ENCODE data around the gene TOB1.
"Not testable (repeated sequence)": the region's sequence is repeated elsewhere in the genome, so short reads cannot be mapped to it uniquely, and the experiment has no call there.

TOB1 gene

DNA sequence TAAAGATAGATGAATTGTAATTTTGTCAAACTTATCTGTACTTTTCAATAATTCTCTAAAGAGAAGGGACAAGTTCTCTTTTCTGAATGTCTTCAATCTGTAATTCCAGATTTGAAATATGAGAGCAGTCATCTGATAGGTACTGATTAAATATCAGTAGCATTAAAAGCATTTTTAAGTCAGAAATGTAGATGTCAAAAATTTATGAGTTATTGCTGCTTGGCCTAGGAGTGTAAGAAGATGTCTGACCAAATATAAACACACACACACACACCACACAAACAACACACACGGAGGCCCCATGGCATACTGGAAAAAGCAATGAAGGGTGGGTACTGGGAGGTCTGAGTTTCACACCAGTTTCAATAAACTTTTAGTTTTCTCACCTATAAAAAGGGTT is 2.4 kb upstream of the TOB1 start:
- no peak for DNase-seq (ENCODE audit: low spot score)

DNA sequence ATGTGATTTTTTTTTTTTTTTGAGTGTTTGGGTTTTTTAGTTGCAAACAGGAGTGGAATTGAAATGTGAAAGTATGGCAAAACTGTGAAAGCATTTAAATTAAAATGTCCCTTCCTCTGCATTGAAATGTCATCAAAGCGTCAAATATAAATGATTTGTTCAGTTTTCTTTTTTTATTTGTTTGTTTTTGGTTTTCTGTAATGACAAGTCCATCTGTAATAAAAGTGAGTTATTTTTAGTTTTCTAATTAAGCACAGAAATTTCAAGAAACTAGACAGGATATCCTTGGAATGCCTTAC is 1.9 kb upstream of the TOB1 start:
- DNase-seq (ENCODE audit: low spot score), result no peak

DNA sequence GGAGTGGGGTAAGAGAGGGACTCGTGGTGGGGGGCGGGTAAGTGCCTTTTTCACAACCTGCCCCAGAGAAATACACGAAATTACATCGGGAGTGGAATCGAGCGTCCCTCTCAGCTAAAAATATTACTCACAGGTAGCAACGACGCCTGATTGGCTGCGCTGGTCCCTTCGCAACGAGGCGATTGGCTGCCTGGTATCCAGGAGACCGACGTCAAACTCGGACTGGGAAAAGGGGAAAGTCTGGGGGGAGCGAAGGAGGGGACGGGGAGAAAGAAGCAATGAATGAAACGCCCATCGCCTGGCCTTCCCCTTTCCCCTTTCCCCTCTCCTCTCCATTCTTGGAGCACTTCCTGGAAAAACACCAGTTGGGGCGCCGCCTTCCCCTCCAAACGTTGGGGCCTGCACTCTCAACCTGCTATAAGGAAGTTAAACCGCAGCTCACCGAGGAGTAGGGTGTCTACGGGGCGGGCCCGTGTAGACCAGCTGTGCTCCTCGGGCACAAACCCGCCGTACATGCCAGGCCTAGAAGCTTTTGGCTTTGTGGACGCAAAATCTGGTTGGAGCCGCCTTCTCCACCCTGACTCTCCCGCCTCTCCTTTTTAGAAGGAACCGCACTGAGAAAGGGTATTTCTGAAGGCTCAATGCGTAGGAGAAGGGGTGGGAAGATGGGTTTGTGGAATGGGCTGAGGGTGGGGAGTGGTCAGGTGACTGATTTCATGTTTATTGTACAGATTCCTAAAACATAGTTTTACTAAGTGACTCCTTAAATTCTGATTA is 1.4 kb upstream of the TOB1 start:
- peak; percentile 98 for DNase-seq (ENCODE audit: low spot score)

DNA sequence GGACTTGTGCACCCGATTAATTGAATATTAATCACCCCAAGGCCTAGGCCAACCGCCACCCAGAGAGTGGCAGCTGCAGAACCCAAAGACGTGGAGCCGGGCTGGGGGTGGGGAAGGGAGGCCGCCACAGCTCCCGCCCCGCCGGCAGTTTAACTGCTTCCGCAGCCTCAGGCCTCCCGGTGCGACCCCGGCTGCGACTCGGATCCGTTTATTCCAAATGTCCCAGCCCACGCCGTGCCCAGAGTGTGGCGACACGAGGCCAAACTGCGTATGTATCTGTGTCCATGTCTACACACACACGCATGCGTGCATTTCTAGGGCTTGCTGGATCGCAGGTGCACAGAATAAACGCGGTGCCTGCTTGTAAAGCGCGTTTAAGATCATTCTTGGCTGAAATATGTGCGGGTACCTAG is 802 bp upstream of the TOB1 start:
- no peak for DNase-seq (ENCODE audit: low spot score)

DNA sequence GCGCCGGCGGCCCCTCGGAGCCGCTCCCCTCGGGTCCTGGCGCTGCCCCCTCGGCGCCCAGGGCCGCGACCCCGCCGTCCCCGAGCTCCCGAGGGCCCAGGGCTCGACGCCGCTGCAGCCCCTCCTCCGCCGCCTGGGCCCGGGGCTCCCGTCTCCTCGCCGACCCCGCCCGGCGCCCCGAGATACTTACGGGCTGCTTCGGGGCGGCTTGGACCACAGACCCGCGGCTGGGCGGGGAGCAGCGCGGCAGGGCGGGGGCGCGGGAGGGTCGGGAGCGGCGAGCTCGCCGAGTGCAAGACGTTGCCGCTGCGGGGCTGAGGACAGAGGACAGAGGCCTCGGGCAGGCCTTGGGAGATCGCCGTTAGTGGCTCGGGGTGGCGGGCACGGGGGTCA is 290 bp downstream of the TOB1 start:
- no peak for DNase-seq (ENCODE audit: low spot score)

DNA sequence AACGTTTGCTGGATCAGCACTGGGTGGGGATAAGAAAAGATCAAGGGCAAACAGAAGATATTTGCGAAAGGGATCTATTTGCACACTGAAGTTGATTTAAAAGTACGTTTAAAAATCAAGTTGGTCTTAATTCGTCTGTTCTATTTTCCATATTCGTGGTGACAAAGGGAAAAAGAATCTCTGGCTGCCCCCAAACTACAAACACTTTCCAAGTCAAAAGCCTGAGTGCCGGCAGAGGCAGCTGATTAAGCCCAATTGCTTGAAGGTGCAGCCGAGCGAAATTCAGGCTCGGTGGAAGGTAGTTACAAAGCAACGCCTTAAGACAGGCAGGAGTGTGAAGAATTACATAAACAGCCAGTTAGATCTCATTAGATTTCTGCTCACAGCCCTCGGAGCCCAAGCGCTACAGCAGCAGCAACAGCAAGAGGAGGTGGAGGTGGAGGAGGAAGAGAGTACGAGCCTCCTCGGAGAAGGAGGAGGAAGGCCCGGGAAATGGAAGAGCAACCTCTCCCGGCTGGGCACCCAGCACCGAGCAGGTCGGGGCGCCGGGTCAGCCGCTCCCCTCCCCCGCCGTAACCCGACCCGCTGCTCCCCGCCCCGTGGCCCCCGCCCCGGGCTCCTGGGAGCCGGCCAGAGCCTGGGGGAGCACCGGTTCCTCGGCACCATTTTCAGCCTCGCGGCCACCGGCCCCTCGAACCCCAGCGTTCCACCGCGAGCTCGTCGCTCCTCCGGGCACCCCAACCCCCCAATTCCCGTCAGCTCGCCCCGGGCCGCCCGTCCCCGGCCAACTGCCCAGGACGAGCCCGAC is 890 bp downstream of the TOB1 start:
- peak; percentile 68 for DNase-seq (ENCODE audit: low spot score)

DNA sequence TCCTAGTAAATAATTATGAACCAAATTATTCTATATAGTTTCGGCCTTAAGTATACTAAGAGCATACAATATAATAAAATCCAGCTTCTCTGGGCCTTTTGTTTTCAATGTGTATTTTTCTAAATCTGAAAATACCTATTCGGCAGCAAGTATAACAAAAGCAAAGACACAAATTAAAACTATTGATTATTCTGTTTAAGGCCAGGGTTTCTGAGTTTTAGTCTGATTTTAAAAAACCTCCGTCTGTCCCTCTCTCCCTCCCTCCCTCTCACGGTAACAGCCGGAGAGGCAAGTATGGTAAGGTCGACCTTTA is 1.5 kb downstream of the TOB1 start:
- no peak for DNase-seq (ENCODE audit: low spot score)

DNA sequence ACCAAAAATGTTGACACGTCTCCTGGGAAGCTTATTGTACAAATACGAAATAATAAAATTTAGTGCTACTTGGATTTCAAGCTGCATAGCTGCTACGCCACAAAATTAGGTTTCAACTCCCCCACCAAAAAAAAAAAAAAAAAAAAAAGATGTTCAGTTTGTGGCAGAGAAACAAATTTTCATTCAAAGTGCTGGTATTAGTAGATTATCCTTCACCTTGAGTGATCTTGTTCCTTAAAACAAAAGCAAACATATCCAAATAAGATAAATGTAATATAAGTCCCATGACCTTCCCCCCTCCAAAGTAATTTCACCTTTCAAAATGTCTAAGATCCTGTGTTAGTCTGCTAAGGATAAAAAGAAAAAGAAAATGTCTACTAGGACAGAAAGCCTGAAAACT is 2.2 kb downstream of the TOB1 start:
- no peak for DNase-seq (ENCODE audit: low spot score)

DNA sequence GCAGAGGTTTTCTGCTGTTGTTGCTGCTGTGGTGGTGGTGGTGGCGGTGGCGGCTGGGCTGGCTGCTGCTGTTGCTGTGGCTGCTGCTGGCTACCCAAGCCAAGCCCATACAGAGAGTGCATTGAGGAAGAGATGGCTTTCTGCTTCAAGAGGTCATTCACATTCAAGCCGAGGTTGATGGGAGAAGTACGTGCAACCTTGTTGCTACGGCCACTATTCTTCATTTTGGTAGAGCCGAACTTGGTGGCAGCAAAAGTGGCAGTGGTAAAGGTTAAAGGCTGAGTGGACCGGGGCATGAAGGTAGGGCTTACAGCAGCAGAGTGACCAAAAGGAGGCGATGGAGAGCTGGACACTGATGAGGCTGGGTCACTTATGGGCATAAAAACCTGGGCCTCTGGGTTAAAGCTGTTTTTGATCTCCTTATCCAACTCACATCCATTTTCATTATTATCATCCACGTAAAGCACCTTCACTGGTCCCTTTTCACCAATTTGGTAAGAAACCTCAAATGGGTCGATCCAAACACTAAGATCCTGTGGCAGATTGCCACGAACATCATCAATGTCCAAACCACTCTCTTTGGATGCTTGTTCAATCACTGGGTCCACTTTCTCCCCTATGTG is 2.8 kb downstream of the TOB1 start:
- DNase-seq (ENCODE audit: low spot score), result peak; percentile 88

DNA sequence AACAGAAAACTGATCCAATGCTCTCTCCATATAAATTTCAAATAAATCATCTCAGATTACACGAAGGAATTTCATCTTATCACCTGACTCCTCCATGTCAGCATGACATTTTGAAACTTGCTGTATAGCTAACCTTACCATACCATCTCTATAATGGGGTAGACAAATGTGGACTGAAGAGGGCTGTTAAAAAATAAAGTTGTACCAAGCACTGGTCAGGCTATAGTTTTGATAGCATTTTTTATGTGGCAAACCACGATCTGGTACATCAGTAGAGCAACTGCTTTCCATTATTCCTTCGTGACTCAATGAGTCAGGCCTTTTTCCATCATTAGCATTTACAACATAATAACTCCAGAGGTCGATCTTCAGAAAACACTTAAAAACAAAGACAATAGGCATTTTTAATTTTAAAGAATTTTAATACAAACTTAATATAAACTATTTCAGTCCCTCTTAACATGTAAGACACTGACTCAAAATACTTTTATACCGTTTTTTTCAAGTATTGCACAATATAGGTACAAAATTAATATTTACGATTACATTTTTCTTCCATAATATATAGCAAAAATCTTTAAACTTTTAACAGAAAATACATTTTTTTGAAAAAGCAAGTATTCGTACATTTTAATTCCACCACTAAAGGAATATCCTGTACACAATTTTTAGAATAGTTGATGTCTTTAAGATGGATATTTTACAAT is 4.2 kb downstream of the TOB1 start:
- DNase-seq (ENCODE audit: low spot score), result no peak

DNA sequence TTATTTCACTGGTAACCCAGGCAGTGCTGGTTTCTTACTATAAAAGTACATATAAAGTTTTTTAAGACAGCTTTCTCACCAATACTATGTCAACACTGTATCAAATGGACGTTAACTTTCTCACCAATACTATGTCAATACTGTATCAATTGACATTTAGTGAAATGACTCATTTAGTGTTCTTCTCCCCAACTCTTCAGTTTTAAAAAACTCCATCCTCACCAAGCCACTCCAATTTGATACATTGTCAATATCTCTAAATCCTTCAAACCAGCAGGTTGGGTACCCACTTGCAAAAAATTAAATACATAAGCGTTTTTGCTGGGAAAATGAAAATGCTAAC is 4.8 kb downstream of the TOB1 start:
- DNase-seq (ENCODE audit: low spot score), result no peak

DNA sequence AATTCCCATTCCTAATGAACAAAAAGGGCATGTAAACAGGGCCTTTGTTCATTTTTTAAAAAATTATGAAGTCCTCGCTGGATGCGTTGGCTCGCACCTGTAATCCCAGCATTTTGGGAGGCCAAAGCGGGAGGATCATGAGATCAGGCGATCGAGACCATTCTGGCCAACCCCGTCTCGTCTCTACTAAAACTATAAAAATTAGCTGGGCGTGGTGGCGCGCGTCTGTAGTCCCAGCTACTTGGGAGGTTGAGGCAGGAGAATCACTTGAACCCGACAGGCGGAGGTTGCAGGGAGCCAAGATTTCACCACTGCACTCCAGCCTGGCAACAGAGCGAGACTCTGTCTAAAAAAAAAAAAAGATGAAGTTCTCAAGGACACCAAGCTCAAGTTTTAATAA is 6.4 kb downstream of the TOB1 start:
- DNase-seq (ENCODE audit: low spot score), result not testable (repeated sequence)

DNA sequence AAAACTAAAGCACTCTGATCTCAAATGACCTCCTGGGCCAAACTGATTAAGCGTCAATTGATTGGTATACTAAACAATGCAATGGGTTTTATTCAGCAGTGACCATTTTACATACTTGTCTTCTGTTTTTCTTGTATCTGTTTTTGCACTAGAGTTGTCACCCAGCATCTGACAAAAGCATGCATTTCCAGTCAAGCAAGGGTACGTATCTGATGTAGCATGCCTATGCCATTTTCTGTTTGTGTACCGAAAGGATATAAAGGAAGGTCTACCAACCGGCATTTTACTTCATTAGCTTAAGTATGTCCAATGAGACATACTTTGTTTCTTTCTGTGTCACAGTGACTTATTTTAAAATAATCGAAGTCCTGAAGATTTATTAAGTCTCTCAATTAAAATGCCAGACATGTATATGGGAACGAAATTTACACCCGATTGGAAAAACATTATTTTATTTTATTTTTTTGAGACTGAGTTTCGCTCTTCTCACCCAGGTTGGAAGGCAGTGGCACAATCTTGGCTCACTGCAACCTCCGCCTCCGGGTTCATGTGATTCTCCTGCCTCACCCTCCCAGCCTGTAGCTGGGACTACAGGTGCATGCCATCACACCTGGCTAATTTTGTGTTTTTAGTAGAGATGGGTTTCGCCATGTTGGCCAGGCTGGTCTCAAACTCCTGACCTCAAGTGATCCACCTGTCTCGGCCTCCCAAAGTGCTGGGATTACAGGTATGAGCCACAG is 7.5 kb downstream of the TOB1 start:
- DNase-seq (ENCODE audit: low spot score), result no peak

DNA sequence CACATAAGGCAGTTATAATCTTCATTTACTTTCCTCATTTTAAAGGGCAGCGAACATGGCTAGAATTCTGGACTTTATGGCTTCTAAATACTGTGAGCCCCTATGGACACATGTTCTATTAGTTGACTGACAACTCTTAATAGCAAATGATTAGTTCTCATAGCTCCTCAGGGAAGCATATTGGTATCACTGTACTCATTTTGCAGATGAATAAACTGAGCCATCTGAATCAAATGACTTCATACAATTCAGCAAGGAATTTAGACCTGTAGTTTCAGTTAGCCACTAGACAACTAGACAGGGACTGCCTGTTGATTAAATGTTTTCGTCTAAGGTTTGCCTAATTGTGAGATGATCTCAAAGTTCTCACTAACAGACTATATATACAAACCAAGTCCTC is 9.7 kb downstream of the TOB1 start:
- DNase-seq (ENCODE audit: low spot score), result no peak

DNA sequence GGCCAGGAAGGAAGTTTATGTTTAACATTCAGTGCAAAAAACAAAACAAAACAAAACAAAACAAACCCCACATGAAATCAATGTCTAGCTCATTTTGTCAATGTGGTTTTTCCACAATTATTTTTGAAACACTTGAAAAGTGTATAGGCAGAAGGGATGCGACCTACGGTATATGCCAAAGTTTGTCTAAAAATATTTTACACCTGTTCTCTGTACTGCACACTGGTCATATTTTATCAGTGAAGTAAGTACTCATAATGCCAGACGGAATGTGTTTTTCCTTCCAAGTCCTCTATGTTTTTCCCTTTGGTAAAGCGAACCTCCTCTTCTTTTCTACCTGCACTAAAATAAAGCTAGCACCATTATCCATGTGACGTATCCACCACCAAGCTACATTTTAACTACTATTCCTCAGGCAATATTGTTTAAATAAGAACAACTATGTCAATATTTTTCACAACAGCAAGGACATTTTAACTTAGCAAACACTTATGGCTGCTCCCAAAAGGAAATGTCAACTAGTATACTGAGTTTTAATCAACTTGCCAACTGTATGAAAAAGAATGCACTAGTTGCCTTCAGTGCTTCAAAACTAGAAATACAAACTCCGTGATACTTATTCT is 10.3 kb downstream of the TOB1 start:
- no peak for DNase-seq (ENCODE audit: low spot score)

DNA sequence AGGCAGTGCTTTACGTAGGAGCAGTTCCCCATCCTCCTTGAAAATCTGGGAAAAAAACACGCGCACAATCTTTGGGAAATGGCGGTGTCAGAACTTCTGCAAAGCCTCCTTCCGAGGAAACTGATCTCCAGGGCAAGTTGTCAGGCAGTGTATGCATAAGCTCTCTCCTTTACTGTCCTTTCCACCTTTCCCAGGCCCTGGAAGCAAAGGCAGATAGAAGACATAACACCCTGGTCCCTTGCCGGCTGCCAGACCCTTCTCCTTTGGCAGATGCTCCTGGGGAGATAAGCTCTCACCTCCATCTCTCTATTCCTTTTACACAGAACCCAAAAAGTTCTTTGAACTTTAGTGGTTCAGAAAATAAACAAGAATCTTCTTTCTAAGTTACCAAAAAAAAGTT is 12.4 kb downstream of the TOB1 start:
- no peak for DNase-seq (ENCODE audit: low spot score)

DNA sequence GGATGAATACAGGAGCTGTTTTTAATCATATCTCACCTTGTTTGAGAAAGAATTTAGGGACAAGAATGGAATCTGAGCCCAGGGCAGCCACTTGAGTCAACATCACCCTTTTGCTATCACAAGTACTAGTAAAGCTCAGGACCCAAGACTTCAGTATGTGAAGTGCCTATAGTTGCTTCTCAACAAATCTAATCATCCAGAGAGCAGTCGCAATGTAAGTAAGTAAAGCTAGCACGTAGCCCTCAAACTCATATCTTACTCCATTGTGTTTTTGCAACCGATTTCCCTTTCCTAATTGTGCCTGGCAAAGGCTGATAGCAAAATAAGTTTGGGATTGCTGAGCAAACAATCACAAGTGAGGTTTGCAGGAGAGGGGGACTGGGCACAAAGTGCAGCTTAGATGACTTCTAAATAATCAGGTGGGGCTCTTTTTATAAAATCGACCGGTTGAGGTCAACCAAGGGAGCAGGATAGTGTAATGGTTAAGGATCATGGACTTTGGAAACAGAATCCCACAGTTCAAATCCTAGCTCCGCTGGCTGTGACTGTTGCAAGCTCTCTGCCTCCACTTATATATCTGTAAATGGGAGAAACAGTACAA is 13.0 kb downstream of the TOB1 start:
- no peak for DNase-seq (ENCODE audit: low spot score)

DNA sequence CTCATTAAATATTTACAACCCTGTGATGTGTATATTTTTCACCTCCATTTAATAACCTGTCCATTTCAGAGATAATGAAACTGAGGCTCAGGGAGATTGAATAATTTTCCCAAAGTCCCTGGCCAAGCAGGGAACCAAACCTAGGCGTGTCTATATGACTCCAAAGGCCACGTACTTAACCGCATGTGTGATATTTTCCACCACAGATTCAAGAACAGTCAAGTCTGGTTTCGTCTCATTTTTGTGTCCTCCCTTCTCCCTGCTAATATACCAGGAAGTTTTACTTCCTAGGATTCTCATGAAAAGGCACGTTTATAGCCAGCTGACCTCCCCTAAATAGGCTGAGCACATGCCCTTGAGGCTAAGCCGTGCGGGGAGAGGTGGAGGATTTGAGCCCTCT is 15.5 kb downstream of the TOB1 start:
- DNase-seq (ENCODE audit: low spot score), result no peak

DNA sequence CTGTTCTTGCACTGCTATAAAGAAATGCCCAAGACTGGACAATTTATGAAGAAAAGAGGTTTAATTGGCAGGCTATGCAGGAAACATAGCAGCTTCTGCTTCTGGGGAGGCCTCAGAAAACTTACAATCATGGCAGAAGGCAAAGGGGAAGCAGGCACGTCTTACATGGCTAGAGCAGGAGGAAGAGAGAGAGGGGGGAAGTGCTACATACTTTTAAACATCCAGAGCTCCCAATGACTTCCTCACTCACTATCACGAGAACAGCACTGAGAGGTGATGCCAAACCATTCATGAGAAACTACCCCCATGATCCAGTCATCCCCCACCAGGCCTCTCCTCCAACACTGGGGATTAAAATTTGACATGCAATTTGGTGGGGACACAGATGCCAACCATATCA is 17.4 kb downstream of the TOB1 start:
- no peak for DNase-seq (ENCODE audit: low spot score)

DNA sequence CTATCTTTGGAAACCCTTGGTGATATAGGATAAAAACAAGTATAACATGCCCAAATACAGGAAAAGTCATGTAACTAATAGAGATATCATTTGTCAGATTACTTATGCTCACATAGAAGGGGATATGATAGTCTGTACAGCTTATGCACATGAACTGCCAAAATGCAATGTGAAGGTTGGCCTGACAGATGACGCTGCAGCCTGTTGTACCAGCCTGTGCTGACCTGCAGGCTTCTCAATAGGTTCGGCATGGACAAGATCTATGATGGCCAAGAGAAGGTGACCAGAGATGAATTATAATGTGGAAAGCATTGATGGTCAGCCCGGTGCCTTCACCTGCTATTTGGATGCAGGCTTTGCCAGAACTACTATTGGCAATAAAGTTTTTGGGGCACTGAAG is 18.1 kb downstream of the TOB1 start:
- no peak for DNase-seq (ENCODE audit: low spot score)

DNA sequence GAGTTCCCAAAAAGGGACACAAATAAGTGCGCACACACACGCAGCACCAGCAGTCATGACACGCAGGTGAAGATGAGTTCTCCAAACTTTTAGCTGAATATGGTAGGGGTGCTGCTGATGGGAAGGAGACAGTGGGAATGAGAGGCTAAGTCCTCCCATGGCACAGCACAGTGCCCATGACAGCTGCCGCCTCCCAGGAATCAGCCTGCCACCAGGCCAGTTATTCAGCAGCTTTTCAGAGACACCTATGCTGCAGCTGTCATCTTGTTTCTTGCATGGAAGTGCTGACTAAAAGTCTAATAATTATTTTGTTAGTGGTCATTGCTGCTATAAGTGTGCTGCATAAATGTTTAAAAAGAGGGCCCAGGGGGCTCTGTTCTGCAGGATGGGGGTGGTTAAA is 18.6 kb downstream of the TOB1 start:
- no peak for DNase-seq (ENCODE audit: low spot score)
